NCI-H2107 treated with DMSO at 0.1 percent for 48 hours (cell line): ENCODE data around the gene CEACAM8.
"Not testable (repeated sequence)": the region's sequence is repeated elsewhere in the genome, so short reads cannot be mapped to it uniquely, and the experiment has no call there.

Source experiments
- DNase-seq: peaks from one replicate; lab custom pipeline; 2025; ENCODE audit not compliant: unreplicated experiment; lab: John Stamatoyannopoulos, UW

Gene CEACAM8

GRCh38 chr19:42576241-42576640, 18.5 kb downstream of the CEACAM8 start:
- no peak for DNase-seq

- no peak for DNase-seq
Measured at GRCh38 chr19:42573642-42574041, 21.1 kb downstream of the CEACAM8 start.

- DNase-seq: no peak
Measured at GRCh38 chr19:42571116-42571515, 23.6 kb downstream of the CEACAM8 start.

GRCh38 chr19:42569193-42569592, 25.5 kb downstream of the CEACAM8 start:
- no peak for DNase-seq

- no peak for DNase-seq
Measured at GRCh38 chr19:42568006-42568405, 26.7 kb downstream of the CEACAM8 start.

GRCh38 chr19:42567567-42567966, 27.2 kb downstream of the CEACAM8 start:
- DNase-seq: no peak

- peak; percentile 29 for DNase-seq
Measured at GRCh38 chr19:42563352-42564210, 31.1 kb downstream of the CEACAM8 start.

- no peak for DNase-seq
Measured at GRCh38 chr19:42561512-42561911, 33.2 kb downstream of the CEACAM8 start.

GRCh38 chr19:42560731-42561130, 34.0 kb downstream of the CEACAM8 start:
- DNase-seq: no peak

GRCh38 chr19:42558450-42559150, 36.1 kb downstream of the CEACAM8 start:
- DNase-seq: no peak

- not testable (repeated sequence) for DNase-seq
Measured at GRCh38 chr19:42557386-42557871, 37.3 kb downstream of the CEACAM8 start.

- DNase-seq: no peak
Measured at GRCh38 chr19:42555801-42556200, 38.9 kb downstream of the CEACAM8 start.

- DNase-seq: no peak
Measured at GRCh38 chr19:42555317-42555716, 39.4 kb downstream of the CEACAM8 start.

GRCh38 chr19:42554046-42554575, 40.6 kb downstream of the CEACAM8 start:
- DNase-seq: no peak

GRCh38 chr19:42553292-42554045, 41.3 kb downstream of the CEACAM8 start:
- no peak for DNase-seq

GRCh38 chr19:42552086-42553065, 42.3 kb downstream of the CEACAM8 start:
- DNase-seq: no peak

GRCh38 chr19:42550521-42550920, 44.2 kb downstream of the CEACAM8 start:
- not testable (repeated sequence) for DNase-seq

GRCh38 chr19:42549067-42549466, 45.7 kb downstream of the CEACAM8 start:
- DNase-seq: not testable (repeated sequence)

- no peak for DNase-seq
Measured at GRCh38 chr19:42548552-42548951, 46.2 kb downstream of the CEACAM8 start.

- DNase-seq: no peak
Measured at GRCh38 chr19:42547929-42548328, 46.8 kb downstream of the CEACAM8 start.
